A549 (cell line): ENCODE measurements around the gene TRPV4. TPM values are rescaled to one million over a fixed set of nuclear protein-coding genes. Genes with fewer than 3 reads are reported as not detected.
"Not testable (repeated sequence)": the region's sequence is repeated elsewhere in the genome, so short reads cannot be mapped to it uniquely, and the experiment has no call there.

Source experiments
- ATAC-seq, 2 experiments: fragments of 200-7000 bp in 1 of 2; fragments of >200 bp in 1 of 2; cut with Nextera tagmentation in 1 of 2; cut with Tn5 transposase in 1 of 2; 3 replicates each; pipeline versions ENCODE4 v1.8.0 to v1.9.1; 2018 to 2020; ENCODE audit warnings: mild to moderate bottlenecking in 1 of 2, moderate library complexity in 1 of 2
- CTCF ChIA-PET: fragments of 300-600 bp; sonication (Branson Sonifier 250); formaldehyde crosslinking; extraction: SDS; loops from one replicate; lab custom pipeline; 2021; ENCODE audit warnings: antibody characterized with exemption, inconsistent platforms; lab: Yijun Ruan, JAX
- POLR2A ChIA-PET: fragments of 350-600 bp; formaldehyde crosslinking; extraction: SDS; loops from one replicate; lab custom pipeline; 2021; ENCODE audit warnings: antibody characterized with exemption, inconsistent platforms; lab: Yijun Ruan, JAX
- DNase-seq, 2 experiments: peaks; one replicate each; pipeline versions ENCODE4 v3.0.0 to v3.0.0-alpha.2; 2011 to 2016; ENCODE audit warnings: low read depth in 1 of 2, low spot score in 1 of 2
- FAIRE-seq: peaks from 2 replicates; lab custom pipeline; 2011; peaks lifted over from hg19 to GRCh38; lab: Jason Lieb, UNC
- H3K27ac ChIP-seq, 2 experiments: fragments of >200 bp; sonication (Bioruptor Twin); formaldehyde crosslinking; 3 replicates each; pipeline ENCODE4 v1.5.1; 2016 to 2017
- H3K4me1 ChIP-seq: fragments of >200 bp; sonication (Bioruptor Twin); formaldehyde crosslinking; 3 replicates; pipeline ENCODE4 v1.6.1; 2016
- H3K4me2 ChIP-seq: fragments of >200 bp; sonication (Bioruptor Twin); formaldehyde crosslinking; 3 replicates; pipeline ENCODE4 v1.6.1; 2016
- H3K4me3 ChIP-seq: fragments of >200 bp; sonication (Bioruptor Twin); formaldehyde crosslinking; 3 replicates; pipeline ENCODE4 v1.5.1; 2016
- H3K9me3 ChIP-seq: fragments of >200 bp; sonication (Bioruptor Twin); formaldehyde crosslinking; 3 replicates; pipeline ENCODE4 v1.6.1; 2016
- BHLHE40 ChIP-seq: IDR thresholded peaks from 2 replicates; pipeline ENCODE4 v1.6.1; 2012; ENCODE audit warnings: low read depth, low read length, inconsistent platforms
- CBX2 ChIP-seq: fragments of 200-600 bp; sonication (generic); IDR thresholded peaks from 2 replicates; pipeline ENCODE4 v1.6.1; 2016; ENCODE audit warnings: low read depth, mild to moderate bottlenecking, borderline replicate concordance
- CBX8 ChIP-seq: fragments of 200-600 bp; sonication (generic); IDR thresholded peaks from 2 replicates; pipeline ENCODE4 v1.6.1; 2016
- CHD2 ChIP-seq: fragments of 150-350 bp; IDR thresholded peaks from 2 replicates; pipeline ENCODE4 v1.6.1; 2014; ENCODE audit warnings: low read length; ENCODE audit not compliant: partially characterized antibody
- E2F6 ChIP-seq: IDR thresholded peaks from 2 replicates; pipeline ENCODE4 v1.6.1; 2012; ENCODE audit warnings: low read depth, borderline replicate concordance
- EHMT2 ChIP-seq: fragments of 200-600 bp; sonication (generic); IDR thresholded peaks from 2 replicates; pipeline ENCODE4 v1.6.1; 2016; ENCODE audit warnings: antibody characterized with exemption, low read depth, mild to moderate bottlenecking, moderate library complexity
- FOSL2 ChIP-seq, 2 experiments: fragments of 450-650 bp in 1 of 2; fragments of >200 bp in 1 of 2; sonication (Bioruptor Twin) in 1 of 2; formaldehyde crosslinking; IDR thresholded peaks; 2 replicates each; pipeline versions ENCODE4 v1.5.0 to v1.6.1; 2016 to 2020; ENCODE audit warnings: mild to moderate bottlenecking in 1 of 2, moderate library complexity in 1 of 2
- HDAC2 ChIP-seq: fragments of 200-600 bp; sonication (generic); IDR thresholded peaks from 2 replicates; pipeline ENCODE4 v1.6.1; 2016
- HEYL ChIP-seq: fragments of 250-450 bp; sonication (Bioruptor Pico); IDR thresholded peaks from 2 replicates; pipeline ENCODE4 v1.8.0; 2021; ENCODE audit warnings: mild to moderate bottlenecking, moderate library complexity
- HMGXB4 ChIP-seq: fragments of 250-450 bp; sonication (Bioruptor Pico); IDR thresholded peaks from 2 replicates; pipeline ENCODE4 v1.5.0; 2021; ENCODE audit warnings: mild to moderate bottlenecking, moderate library complexity, borderline replicate concordance
- HOXA7 ChIP-seq: fragments of 250-450 bp; sonication (Bioruptor Pico); IDR thresholded peaks from 2 replicates; pipeline ENCODE4 v1.5.0; 2020; ENCODE audit warnings: mild to moderate bottlenecking, moderate library complexity
- HOXB13 ChIP-seq: fragments of 250-450 bp; sonication (Bioruptor Pico); IDR thresholded peaks from 2 replicates; pipeline ENCODE4 v1.5.0; 2020; ENCODE audit warnings: low read depth, mild to moderate bottlenecking, moderate library complexity
- HOXB5 ChIP-seq: fragments of 250-450 bp; sonication (Bioruptor Pico); IDR thresholded peaks from 2 replicates; pipeline ENCODE4 v1.5.0; 2020; ENCODE audit warnings: mild to moderate bottlenecking, moderate library complexity
- MAZ ChIP-seq: fragments of 150-350 bp; IDR thresholded peaks from 2 replicates; pipeline ENCODE4 v1.6.1; 2014; ENCODE audit warnings: antibody characterized with exemption, low read depth, low read length, borderline replicate concordance
- RCOR1 ChIP-seq: fragments of 150-350 bp; IDR thresholded peaks from 2 replicates; pipeline ENCODE4 v1.6.1; 2014; ENCODE audit warnings: antibody characterized with exemption, low read length, low read depth
- RNF2 ChIP-seq: fragments of 200-600 bp; sonication (generic); IDR thresholded peaks from 2 replicates; pipeline ENCODE4 v1.6.1; 2016; ENCODE audit warnings: low read depth, mild to moderate bottlenecking, antibody characterized with exemption, moderate library complexity, borderline replicate concordance
- SMC3 ChIP-seq: fragments of >200 bp; sonication (Bioruptor Twin); formaldehyde crosslinking; IDR thresholded peaks from 3 replicates; pipeline ENCODE4 v1.6.1; 2018; ENCODE audit warnings: inconsistent platforms
- ZNF302 ChIP-seq: fragments of 250-450 bp; sonication (Bioruptor Pico); IDR thresholded peaks from 2 replicates; pipeline ENCODE4 v1.9.0; 2021; ENCODE audit warnings: inconsistent platforms, mild to moderate bottlenecking, moderate library complexity
- WGBS: methylation state at CpG from one replicate; pipeline ENCODE4 v1.1.6; 2017; ENCODE audit errors: missing lambda C conversion rate; 5-methylcytosine and 5-hydroxymethylcytosine counted together
- polyA plus RNA-seq, 4 experiments: library from polyadenylated mRNA; depleted of rRNA in 3 of 4; stranded (reverse); fragments of >200 nt; fragmentation: RNase III in 1 of 4; extraction: RNeasy Plus Mini Kit Qiagen cat#74134 plus additional on column Dnase treatment in 1 of 4; gene quantifications; 2 replicates in 3 of 4; 3 replicates in 1 of 4; pipeline ENCODE4 v1.2.3, GENCODE V29; 2011 to 2017
- TF ChIP-seq, protein P1 (sequence below): fragments of >200 bp; sonication (Bioruptor Twin); formaldehyde crosslinking; IDR thresholded peaks from 3 replicates; pipeline ENCODE4 v1.6.1; 2016
- TF ChIP-seq, protein P2 (sequence below): fragments of >200 bp; sonication (Bioruptor Twin); formaldehyde crosslinking; IDR thresholded peaks from 3 replicates; pipeline ENCODE4 v1.5.1; 2016
- TF ChIP-seq, protein P3 (sequence below): fragments of >200 bp; sonication (Bioruptor Twin); formaldehyde crosslinking; IDR thresholded peaks from 2 replicates; pipeline ENCODE4 v1.6.1; 2016

Gene TRPV4
- polyA plus RNA-seq, 2 of the 4 experiments (the other 2 are of a cell fraction): 0.15 to 0.37 TPM

- no peak for TF ChIP-seq RNF2
- no peak for TF ChIP-seq HDAC2
Measured at GRCh38 chr12:109857715-109858114, 24.5 kb upstream of the TRPV4 start (continued).

DNA sequence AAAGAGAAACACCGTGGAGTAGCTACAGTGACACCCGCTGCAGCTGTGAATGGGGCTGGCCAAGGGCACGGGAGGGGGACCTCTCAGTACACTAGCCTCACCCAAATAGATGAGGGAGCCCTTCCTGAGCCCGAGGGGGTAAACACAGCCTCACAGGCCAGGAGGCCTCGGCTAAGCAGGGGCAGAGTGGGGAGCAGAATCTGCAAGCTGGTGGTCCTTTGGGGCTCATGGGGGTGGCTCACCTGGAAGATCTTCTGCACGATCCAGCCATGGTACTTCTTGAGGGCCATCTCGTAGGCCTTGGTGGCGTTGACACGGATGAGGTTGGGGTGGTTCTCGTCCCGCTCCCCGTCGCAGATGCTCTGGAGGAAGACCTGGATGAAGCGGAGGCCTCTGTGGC lies 22.2 kb upstream of the TRPV4 start:
- FAIRE-seq: no peak
- WGBS: 90% methylated on average over 14 of the region's 14 CpGs
- Histone ChIP-seq H3K4me2 (no peak overlapping the region), H3K27ac (no peak overlapping the region), H3K9me3 (no peaks in the 10 kb centered on the region), H3K4me1 (no peaks in the 10 kb centered on the region), H3K4me3 (no peak overlapping the region)
- no peak for ATAC-seq
- no peak for DNase-seq
- no peak for TF ChIP-seq MAZ
- TF ChIP-seq BHLHE40: no peak
- no peak for TF ChIP-seq CBX8
- no peak for TF ChIP-seq CBX2
- no peak for TF ChIP-seq RCOR1
- no peak for TF ChIP-seq HEYL (CRISPR knock-in tag)
- TF ChIP-seq FOSL2 (IDR thresholded peaks at IDR 0.05): no peak
- no peak for TF ChIP-seq FOSL2 (CRISPR knock-in tag; IDR thresholded peaks at IDR 0.05)
- TF ChIP-seq HOXB5 (CRISPR knock-in tag): no peak
- no peak for TF ChIP-seq HOXB13 (CRISPR knock-in tag)
- TF ChIP-seq, protein P1, sequence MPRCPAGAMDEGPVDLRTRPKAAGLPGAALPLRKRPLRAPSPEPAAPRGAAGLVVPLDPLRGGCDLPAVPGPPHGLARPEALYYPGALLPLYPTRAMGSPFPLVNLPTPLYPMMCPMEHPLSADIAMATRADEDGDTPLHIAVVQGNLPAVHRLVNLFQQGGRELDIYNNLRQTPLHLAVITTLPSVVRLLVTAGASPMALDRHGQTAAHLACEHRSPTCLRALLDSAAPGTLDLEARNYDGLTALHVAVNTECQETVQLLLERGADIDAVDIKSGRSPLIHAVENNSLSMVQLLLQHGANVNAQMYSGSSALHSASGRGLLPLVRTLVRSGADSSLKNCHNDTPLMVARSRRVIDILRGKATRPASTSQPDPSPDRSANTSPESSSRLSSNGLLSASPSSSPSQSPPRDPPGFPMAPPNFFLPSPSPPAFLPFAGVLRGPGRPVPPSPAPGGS: no peak
- no peak for TF ChIP-seq HOXA7 (CRISPR knock-in tag)
- TF ChIP-seq, protein P2, sequence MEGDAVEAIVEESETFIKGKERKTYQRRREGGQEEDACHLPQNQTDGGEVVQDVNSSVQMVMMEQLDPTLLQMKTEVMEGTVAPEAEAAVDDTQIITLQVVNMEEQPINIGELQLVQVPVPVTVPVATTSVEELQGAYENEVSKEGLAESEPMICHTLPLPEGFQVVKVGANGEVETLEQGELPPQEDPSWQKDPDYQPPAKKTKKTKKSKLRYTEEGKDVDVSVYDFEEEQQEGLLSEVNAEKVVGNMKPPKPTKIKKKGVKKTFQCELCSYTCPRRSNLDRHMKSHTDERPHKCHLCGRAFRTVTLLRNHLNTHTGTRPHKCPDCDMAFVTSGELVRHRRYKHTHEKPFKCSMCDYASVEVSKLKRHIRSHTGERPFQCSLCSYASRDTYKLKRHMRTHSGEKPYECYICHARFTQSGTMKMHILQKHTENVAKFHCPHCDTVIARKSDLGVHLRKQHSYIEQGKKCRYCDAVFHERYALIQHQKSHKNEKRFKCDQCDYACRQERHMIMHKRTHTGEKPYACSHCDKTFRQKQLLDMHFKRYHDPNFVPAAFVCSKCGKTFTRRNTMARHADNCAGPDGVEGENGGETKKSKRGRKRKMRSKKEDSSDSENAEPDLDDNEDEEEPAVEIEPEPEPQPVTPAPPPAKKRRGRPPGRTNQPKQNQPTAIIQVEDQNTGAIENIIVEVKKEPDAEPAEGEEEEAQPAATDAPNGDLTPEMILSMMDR: no peak
- ChIA-PET POLR2A (no interaction called here), CTCF (interaction anchor here (0.7 to 15.3 kb wide), 8 partner anchors 12 to 610 kb away, joined by 3 to 277 read pairs (median 18); partner anchors contain the start of gene GLTP)

GRCh38 chr12:109850518-109850917 lies 17.3 kb upstream of the TRPV4 start:
- POLR2A ChIA-PET: not testable (repeated sequence)
- 69% methylated on average over 6 of the region's 6 CpGs for WGBS

DNA sequence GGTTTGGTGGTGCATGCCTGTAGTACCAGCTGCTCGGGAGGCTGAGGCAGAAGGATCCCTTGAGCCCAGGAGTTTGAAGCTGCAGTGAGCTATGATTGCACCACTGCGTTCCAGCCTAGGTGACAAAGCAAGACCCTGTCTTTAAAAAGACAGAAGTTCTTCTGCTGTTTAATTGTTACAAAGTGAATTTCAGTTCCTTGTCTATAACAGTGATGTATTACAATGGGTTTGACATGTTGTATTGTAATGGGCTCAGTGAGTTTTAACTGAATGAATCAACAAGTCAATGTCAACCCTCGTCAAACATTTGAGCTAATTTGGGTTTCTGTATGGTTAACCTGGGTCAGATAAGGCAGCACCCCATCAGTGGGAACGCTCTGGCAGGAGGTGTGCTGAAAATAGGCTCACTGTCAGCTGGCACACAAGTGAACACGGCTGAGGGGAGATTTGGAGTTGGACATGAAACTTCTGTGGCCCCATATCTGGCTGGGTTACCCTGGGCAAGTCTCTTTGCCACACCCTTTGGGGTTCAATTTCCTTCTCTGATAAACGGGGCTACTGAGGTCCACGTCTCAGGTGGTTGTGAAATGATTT lies 14.0 kb upstream of the TRPV4 start:
- Histone ChIP-seq H3K4me2 (no peak overlapping the region), H3K4me3 (no peak overlapping the region)
- DNase-seq: no peak
- FAIRE-seq: no peak
- TF ChIP-seq CBX2: no peak
- TF ChIP-seq HMGXB4 (CRISPR knock-in tag): no peak
- TF ChIP-seq EHMT2: no peak
- no peak for TF ChIP-seq E2F6
- no peak for TF ChIP-seq ZNF302 (CRISPR knock-in tag)
- TF ChIP-seq SMC3: no peak
- no peak for TF ChIP-seq CHD2
- TF ChIP-seq, protein P3, sequence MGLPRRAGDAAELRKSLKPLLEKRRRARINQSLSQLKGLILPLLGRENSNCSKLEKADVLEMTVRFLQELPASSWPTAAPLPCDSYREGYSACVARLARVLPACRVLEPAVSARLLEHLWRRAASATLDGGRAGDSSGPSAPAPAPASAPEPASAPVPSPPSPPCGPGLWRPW: no peak
- TF ChIP-seq, all 56 proteins: peak for 0
- no peaks in the 10 kb centered on the region for H3K9me3 ChIP-seq
- WGBS: 40% methylated on average over 7 of the region's 7 CpGs
- ChIA-PET CTCF (interaction anchor here (0.6 to 15.3 kb wide), 7 partner anchors 10 to 420 kb away, joined by 3 to 277 read pairs (median 21); partner anchors contain the start of gene TRPV4), POLR2A (no interaction called here)
- no peak overlapping the region for H3K27ac ChIP-seq
- no peak for ATAC-seq
- H3K4me1 ChIP-seq: no peaks in the 10 kb centered on the region

More at GRCh38 chr12:109850518-109850917, 17.3 kb upstream of the TRPV4 start:
- not testable (repeated sequence) for H3K27ac ChIP-seq, FAIRE-seq, ATAC-seq, DNase-seq, H3K4me2 ChIP-seq, H3K9me3 ChIP-seq, H3K4me1 ChIP-seq, H3K4me3 ChIP-seq
- CTCF ChIA-PET: interaction anchor here (3.9 to 15.3 kb wide), 3 partner anchors 14 to 79 kb away, joined by 36 to 277 read pairs (median 82); no protein-coding TSS in a partner anchor
